H9 (cell line): ENCODE results near the gene QARS1. TPM values are rescaled to one million over a fixed set of nuclear protein-coding genes. Genes with fewer than 3 reads are reported as not detected.

Experiments
- DNase-seq: peaks from one replicate; pipeline ENCODE4 v3.0.0-alpha.2; 2017
- H2AFZ ChIP-seq: one replicate; pipeline ENCODE4 v1.6.1; 2013; ENCODE audit warnings: mild to moderate bottlenecking, low read length, control low read depth, moderate library complexity
- H2AK5ac ChIP-seq: 2 replicates; pipeline ENCODE4 v1.6.1; 2013; ENCODE audit warnings: low read length, control low read depth, mixed read lengths; ENCODE audit not compliant: insufficient read length
- H2BK120ac ChIP-seq: one replicate; pipeline ENCODE4 v1.6.1; 2013; ENCODE audit warnings: low read depth, mild to moderate bottlenecking, low read length, control low read depth, inconsistent platforms; ENCODE audit not compliant: poor library complexity, severe bottlenecking
- H2BK12ac ChIP-seq: 2 replicates; pipeline ENCODE4 v1.6.1; 2013; ENCODE audit warnings: low read length, control low read depth, mixed read lengths, low read depth; ENCODE audit not compliant: insufficient read length
- H2BK15ac ChIP-seq: 2 replicates; pipeline ENCODE4 v1.6.1; 2013; ENCODE audit warnings: low read depth, low read length, control low read depth
- H2BK20ac ChIP-seq: one replicate; pipeline ENCODE4 v1.6.1; 2013; ENCODE audit warnings: low read depth, mild to moderate bottlenecking, low read length, control low read depth, inconsistent platforms; ENCODE audit not compliant: poor library complexity, severe bottlenecking
- H2BK5ac ChIP-seq: 2 replicates; pipeline ENCODE4 v1.6.1; 2013; ENCODE audit warnings: low read length, control low read depth, mixed read lengths; ENCODE audit not compliant: insufficient read length
- H3K14ac ChIP-seq: 2 replicates; pipeline ENCODE4 v1.6.1; 2013; ENCODE audit warnings: low read length, control low read depth; ENCODE audit not compliant: insufficient read depth
- H3K18ac ChIP-seq: 2 replicates; pipeline ENCODE4 v1.6.1; 2013; ENCODE audit warnings: low read depth, mild to moderate bottlenecking, mixed read lengths, low read length, control low read depth; ENCODE audit not compliant: insufficient read length
- H3K23ac ChIP-seq: 2 replicates; pipeline ENCODE4 v1.6.1; 2013; ENCODE audit warnings: low read length, control low read depth, mixed read lengths, low read depth; ENCODE audit not compliant: insufficient read length
- H3K23me2 ChIP-seq: 2 replicates; pipeline ENCODE4 v1.6.1; 2013; ENCODE audit warnings: low read depth, mild to moderate bottlenecking, mixed read lengths, low read length, control low read depth; ENCODE audit not compliant: insufficient read length, poor library complexity, severe bottlenecking
- H3K27ac ChIP-seq: 2 replicates; pipeline ENCODE4 v1.5.1; 2013; ENCODE audit warnings: low read length, control low read depth, mixed read lengths, low read depth; ENCODE audit not compliant: insufficient read length
- H3K27me3 ChIP-seq: 2 replicates; pipeline ENCODE4 v1.6.1; 2013; ENCODE audit warnings: low read length, control low read depth, inconsistent platforms; ENCODE audit not compliant: insufficient read depth
- H3K4ac ChIP-seq: 2 replicates; pipeline ENCODE4 v1.6.1; 2013; ENCODE audit warnings: low read depth, mild to moderate bottlenecking, control low read depth, inconsistent platforms, low read length, moderate library complexity
- H3K4me1 ChIP-seq: 2 replicates; pipeline ENCODE4 v1.6.1; 2013; ENCODE audit warnings: low read length, control low read depth, inconsistent platforms; ENCODE audit not compliant: insufficient read depth
- H3K4me2 ChIP-seq: 2 replicates; pipeline ENCODE4 v1.6.1; 2013; ENCODE audit warnings: low read length, control low read depth, mixed read lengths; ENCODE audit not compliant: insufficient read length, insufficient read depth
- H3K56ac ChIP-seq: 2 replicates; pipeline ENCODE4 v1.6.1; 2013; ENCODE audit warnings: low read depth, mild to moderate bottlenecking, mixed read lengths, low read length, control low read depth; ENCODE audit not compliant: insufficient read length
- H3K79me1 ChIP-seq: 2 replicates; pipeline ENCODE4 v1.6.1; 2013; ENCODE audit warnings: low read depth, mild to moderate bottlenecking, moderate library complexity, low read length, control low read depth, inconsistent platforms; ENCODE audit not compliant: insufficient read depth, poor library complexity, severe bottlenecking
- H3K79me2 ChIP-seq: 2 replicates; pipeline ENCODE4 v1.6.1; 2013; ENCODE audit warnings: low read length, control low read depth, inconsistent platforms; ENCODE audit not compliant: insufficient read depth
- H3K9ac ChIP-seq: 2 replicates; pipeline ENCODE4 v1.6.1; 2013; ENCODE audit warnings: low read length, control low read depth, mixed read lengths; ENCODE audit not compliant: insufficient read length; ENCODE audit errors: extremely low read depth
- H3K9me3 ChIP-seq: one replicate; pipeline ENCODE4 v1.6.1; 2013; ENCODE audit warnings: low read depth, low read length, inconsistent platforms; ENCODE audit not compliant: control insufficient read depth
- H3T11ph ChIP-seq: one replicate; pipeline ENCODE4 v1.6.1; 2013; ENCODE audit warnings: mild to moderate bottlenecking, low read length, control low read depth, inconsistent platforms
- H4K20me1 ChIP-seq: one replicate; pipeline ENCODE4 v1.6.1; 2013; ENCODE audit not compliant: control insufficient read depth, insufficient read length, insufficient read depth
- H4K5ac ChIP-seq: 2 replicates; pipeline ENCODE4 v1.6.1; 2013; ENCODE audit warnings: low read depth, mild to moderate bottlenecking, mixed read lengths, low read length, control low read depth; ENCODE audit not compliant: insufficient read length
- H4K8ac ChIP-seq: replicated peaks from 2 replicates; pipeline ENCODE4 v1.6.1; 2013; ENCODE audit warnings: low read length, control low read depth, mixed read lengths, low read depth; ENCODE audit not compliant: insufficient read length
- H4K91ac ChIP-seq: 2 replicates; pipeline ENCODE4 v1.6.1; 2013; ENCODE audit warnings: low read depth, mild to moderate bottlenecking, moderate library complexity, mixed read lengths, low read length, control low read depth; ENCODE audit not compliant: insufficient read length
- H3K27ac Mint-ChIP-seq, 3 experiments: 2 replicates in 2 of 3; 3 replicates in 1 of 3; pipeline ENCODE4 v1.8.0; 2020 to 2021; ENCODE audit warnings: mixed read lengths in 3 of 3, mild to moderate bottlenecking in 1 of 3, moderate library complexity in 1 of 3
- H3K27me3 Mint-ChIP-seq: 2 replicates; pipeline ENCODE4 v1.8.0; 2021; ENCODE audit warnings: low read depth, mild to moderate bottlenecking, moderate library complexity, mixed read lengths
- H3K36me3 Mint-ChIP-seq, 3 experiments: 2 replicates in 2 of 3; 3 replicates in 1 of 3; pipeline ENCODE4 v1.8.0; 2020 to 2021; ENCODE audit warnings: low read depth in 3 of 3, mixed read lengths in 3 of 3; ENCODE audit not compliant: insufficient read depth in 1 of 3
- H3K4me1 Mint-ChIP-seq, 2 experiments: 2 replicates each; pipeline ENCODE4 v1.8.0; 2020; ENCODE audit warnings: mixed read lengths in 2 of 2
- H3K4me3 Mint-ChIP-seq, 2 experiments: 2 replicates in 1 of 2; 3 replicates in 1 of 2; pipeline ENCODE4 v1.8.0; 2020 to 2021; ENCODE audit warnings: mild to moderate bottlenecking in 2 of 2, mixed read lengths in 2 of 2, moderate library complexity in 1 of 2
- H3K9me3 Mint-ChIP-seq, 2 experiments: 2 replicates in 1 of 2; 3 replicates in 1 of 2; pipeline ENCODE4 v1.8.0; 2020; ENCODE audit warnings: mild to moderate bottlenecking in 2 of 2, mixed read lengths in 2 of 2, moderate library complexity in 1 of 2
- CTCF ChIP-seq: fragments of 200-600 bp; sonication (generic); conservative IDR thresholded peaks from 3 replicates; pipeline ENCODE4 v1.8.0; 2021; ENCODE audit warnings: antibody characterized with exemption, mild to moderate bottlenecking
- WGBS: extraction: QIAGEN DNeasy Blood & Tissue Kit; methylation state at CpG from one replicate; pipeline ENCODE4 v1.1.7; 2013; ENCODE audit warnings: missing lambda C conversion rate, low lambda C conversion rate, mixed read lengths; ENCODE audit not compliant: insufficient read length; ENCODE audit errors: extremely low coverage; 5-methylcytosine and 5-hydroxymethylcytosine counted together
- microRNA-seq: library from miRNA; unstranded; fragments of <30 nt; microRNA quantifications from one replicate; pipeline ENCODE4, GENCODE V29; 2020; ENCODE audit warnings: borderline microRNAs expressed
- total RNA-seq: library from RNA; stranded (reverse); gene quantifications from 2 replicates; pipeline ENCODE4 v1.2.1, GENCODE V29; 2021

Gene QARS1
- total RNA-seq, 1 experiment from 2014 or later: 390 TPM

GRCh38 chr3:49053543-49053942, 51.0 kb downstream of the QARS1 start:
- no CpG with 5 or more reads among the region's 1 CpG for WGBS
- H2AFZ ChIP-seq: no peak overlapping the region
- no peak overlapping the region for H3K14ac ChIP-seq
- H3K4me1 ChIP-seq: no peaks in the 10 kb centered on the region
- no peak overlapping the region for H2BK120ac ChIP-seq
- no peak overlapping the region for H3K4ac ChIP-seq
- Mint-ChIP-seq H3K4me3 (no peak overlapping the region), H3K4me1 (no peaks in the 10 kb centered on the region), H3K9me3 (no peaks in the 10 kb centered on the region), H3K27ac (no peak overlapping the region), H3K36me3 (peaks cover 43 to 75% (median 75%) of the 10 kb centered on the region in 3 experiments; a peak in 6 of 7 replicates), H3K27me3 (no peaks in the 10 kb centered on the region)
- no peak for TF ChIP-seq CTCF
- H3K79me2 ChIP-seq: peaks cover 3% of the 10 kb centered on the region; the same call in 1 of the 2 replicates
- H3K4me2 ChIP-seq: no peak overlapping the region
- H4K8ac ChIP-seq: no peak overlapping the region
- no peak overlapping the region for H2BK5ac ChIP-seq
- DNase-seq: no peak
- H3K23me2 ChIP-seq: no peaks in the 10 kb centered on the region
- H2AK5ac ChIP-seq: no peak overlapping the region
- no peak overlapping the region for H3T11ph ChIP-seq
- no peak overlapping the region for H3K27ac ChIP-seq
- no peak overlapping the region for H3K56ac ChIP-seq
- no peak overlapping the region for H3K9ac ChIP-seq
- H3K79me1 ChIP-seq: no peaks in the 10 kb centered on the region
- no peak overlapping the region for H4K5ac ChIP-seq
- no peak overlapping the region for H3K23ac ChIP-seq
- H4K20me1 ChIP-seq: no peaks in the 10 kb centered on the region
- H2BK15ac ChIP-seq: no peak overlapping the region
- no peak overlapping the region for H4K91ac ChIP-seq
- H2BK20ac ChIP-seq: no peak overlapping the region
- H3K9me3 ChIP-seq: no peaks in the 10 kb centered on the region
- H2BK12ac ChIP-seq: no peak overlapping the region
- no peak overlapping the region for H3K18ac ChIP-seq
- no peaks in the 10 kb centered on the region for H3K27me3 ChIP-seq

Small RNA genes lying within 50 kb of the gene (microRNA-seq; reads per million reads assigned to microRNA genes)
- gene MIR6890: not detected

Other genes starting within 250 kb of the QARS1 start
- 6.2 and 7.4 TPM in 2 replicates for gene SLC25A20, start 205.9 kb downstream of the QARS1 start, total RNA-seq
- gene ARIH2, start 185.9 kb downstream of the QARS1 start, total RNA-seq: 114 and 122 TPM in 2 replicates
- gene P4HTM, start 114.5 kb downstream of the QARS1 start, total RNA-seq: 34.5 and 36.0 TPM in 2 replicates
- gene WDR6, start 97.4 kb downstream of the QARS1 start, total RNA-seq: 282 and 298 TPM in 2 replicates
- 27.1 and 32.3 TPM in 2 replicates for gene DALRD3, start 86.2 kb downstream of the QARS1 start, total RNA-seq
- gene NDUFAF3, start 82.6 kb downstream of the QARS1 start, total RNA-seq: 39.9 and 40.7 TPM in 2 replicates
- gene IMPDH2, start 75.4 kb downstream of the QARS1 start, total RNA-seq: 408 and 414 TPM in 2 replicates
- gene QRICH1, start 10.7 kb downstream of the QARS1 start, total RNA-seq: 151 and 167 TPM in 2 replicates
- gene USP19, start 16.1 kb upstream of the QARS1 start, total RNA-seq: 66.3 and 68.9 TPM in 2 replicates
- gene LAMB2, start 28.3 kb upstream of the QARS1 start, total RNA-seq: 121 and 130 TPM in 2 replicates
- 26.1 and 27.6 TPM in 2 replicates for gene CCDC71, start 61.6 kb upstream of the QARS1 start, total RNA-seq
- gene KLHDC8B, start 66.8 kb upstream of the QARS1 start, total RNA-seq: 13.5 and 14.4 TPM in 2 replicates
- gene C3orf62, start 172.5 kb upstream of the QARS1 start, total RNA-seq: 4.5 and 4.6 TPM in 2 replicates
- gene USP4, start 235.3 kb upstream of the QARS1 start, total RNA-seq: 33.5 and 36.1 TPM in 2 replicates